DOHH2 (cell line): ENCODE results near the gene MID1.

Experiments used
- H3F3A ChIP-seq: fragments of 200-600 bp; sonication (generic), shearing (Covaris generic); 2 replicates; pipeline ENCODE4 v1.6.0; 2016; ENCODE audit warnings: antibody characterized with exemption, mild to moderate bottlenecking; ENCODE audit not compliant: control insufficient read depth, insufficient read depth
- H3K27ac ChIP-seq: fragments of 200-600 bp; sonication (generic); 2 replicates; pipeline ENCODE4 v1.5.1; 2014; ENCODE audit warnings: low read depth, mild to moderate bottlenecking, low read length, moderate library complexity
- H3K27me3 ChIP-seq: fragments of 200-600 bp; sonication (generic); 2 replicates; pipeline ENCODE4 v1.6.1; 2014; ENCODE audit warnings: mild to moderate bottlenecking, low read length, mixed read lengths; ENCODE audit not compliant: control insufficient read depth
- H3K36me3 ChIP-seq: fragments of 200-600 bp; sonication (generic); 2 replicates; pipeline ENCODE4 v1.6.1; 2014; ENCODE audit warnings: mild to moderate bottlenecking, low read length, moderate library complexity, mixed read lengths; ENCODE audit not compliant: control insufficient read depth
- H3K4me1 ChIP-seq: fragments of 200-600 bp; sonication (generic); 2 replicates; pipeline ENCODE4 v1.6.1; 2014; ENCODE audit warnings: mild to moderate bottlenecking, low read length, mixed read lengths; ENCODE audit not compliant: control insufficient read depth
- H3K4me2 ChIP-seq: fragments of 200-600 bp; sonication (generic); 2 replicates; pipeline ENCODE4 v1.6.0; 2014; ENCODE audit warnings: mild to moderate bottlenecking, low read length, moderate library complexity
- H3K4me3 ChIP-seq: fragments of 200-600 bp; sonication (generic); 2 replicates; pipeline ENCODE4 v1.5.1; 2014; ENCODE audit warnings: mild to moderate bottlenecking, low read length, mixed read lengths
- H3K79me2 ChIP-seq: fragments of 200-600 bp; sonication (generic); 2 replicates; pipeline ENCODE4 v1.6.1; 2014; ENCODE audit warnings: mild to moderate bottlenecking, low read length, mixed read lengths; ENCODE audit not compliant: control insufficient read depth
- H3K9me2 ChIP-seq: fragments of 200-600 bp; sonication (generic); replicated peaks from 2 replicates; pipeline ENCODE4 v1.6.1; 2014; ENCODE audit warnings: mild to moderate bottlenecking, low read length, mixed read lengths; ENCODE audit not compliant: control insufficient read depth
- H3K9me3 ChIP-seq: fragments of 200-600 bp; sonication (generic); 2 replicates; pipeline ENCODE4 v1.6.1; 2014; ENCODE audit warnings: antibody characterized with exemption, low read length, mixed read lengths; ENCODE audit not compliant: control insufficient read depth, insufficient read depth
- H4K20me1 ChIP-seq: fragments of 200-600 bp; sonication (generic); 2 replicates; pipeline ENCODE4 v1.6.0; 2014; ENCODE audit warnings: low read depth, mild to moderate bottlenecking, antibody characterized with exemption, low read length, moderate library complexity; ENCODE audit not compliant: control insufficient read depth, insufficient read depth
- CTCF ChIP-seq: fragments of 200-600 bp; sonication (generic); IDR thresholded peaks from one replicate; pipeline ENCODE4 v1.5.1; 2014; ENCODE audit warnings: antibody characterized with exemption, mild to moderate bottlenecking, low read depth, low read length; ENCODE audit not compliant: poor library complexity, severe bottlenecking
- EZH2phosphoT487 ChIP-seq: fragments of 200-600 bp; sonication (generic); IDR thresholded peaks from 2 replicates; pipeline ENCODE4 v1.6.1; 2017; ENCODE audit warnings: borderline replicate concordance, mild to moderate bottlenecking, antibody characterized with exemption, low read length, moderate library complexity, mixed read lengths

Gene MID1

DNA sequence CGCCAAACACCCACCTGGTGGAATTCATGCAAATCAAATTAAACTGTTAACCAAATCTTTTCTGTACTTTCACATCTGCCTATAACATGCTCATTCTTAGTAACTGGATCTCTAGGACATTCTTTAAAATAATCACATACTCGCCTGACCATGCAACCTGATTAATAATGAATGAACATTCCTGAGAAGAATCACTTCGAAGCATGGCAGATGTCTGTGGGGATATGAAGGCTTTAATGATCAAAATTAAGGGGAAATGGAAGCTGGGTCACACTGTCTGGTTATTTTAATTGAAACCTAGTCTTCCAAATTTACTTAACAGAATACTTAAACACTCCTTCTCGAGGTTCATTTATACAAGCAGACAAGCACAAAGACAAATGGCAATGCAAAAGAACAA, 44.2 kb downstream of the MID1 start:
- no peaks in the 10 kb centered on the region for H3K9me3 ChIP-seq
- TF ChIP-seq CTCF = no peak
- TF ChIP-seq EZH2phosphoT487 = no peak
- no peak overlapping the region for H3K4me3 ChIP-seq
- no peak overlapping the region for H3K27ac ChIP-seq
- H3F3A ChIP-seq = no peaks in the 10 kb centered on the region
- no peaks in the 10 kb centered on the region for H3K36me3 ChIP-seq
- H3K79me2 ChIP-seq = no peaks in the 10 kb centered on the region
- H3K4me1 ChIP-seq = no peaks in the 10 kb centered on the region
- no peaks in the 10 kb centered on the region for H4K20me1 ChIP-seq
- H3K27me3 ChIP-seq = no peaks in the 10 kb centered on the region
- no peak overlapping the region for H3K4me2 ChIP-seq
- H3K9me2 ChIP-seq = no peaks in the 10 kb centered on the region

DNA sequence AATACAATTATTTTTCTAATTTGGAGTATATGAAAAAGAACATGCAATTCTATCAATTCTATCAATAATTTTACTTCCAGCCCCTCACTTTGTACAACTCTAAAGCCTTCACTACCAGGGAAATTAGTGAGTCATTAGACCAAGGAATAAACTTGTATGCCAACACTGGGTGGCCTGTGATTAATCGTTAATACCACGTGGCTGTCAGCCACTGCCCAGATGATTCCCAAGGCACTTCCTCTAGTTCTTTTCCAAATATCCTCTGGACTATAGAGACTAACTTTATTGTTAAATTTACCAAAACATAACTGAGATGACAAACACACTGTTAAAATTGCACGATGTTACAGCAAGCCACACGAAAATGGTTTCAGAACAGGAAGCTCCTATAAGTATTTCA, 45.7 kb downstream of the MID1 start:
- Histone ChIP-seq H3F3A (no peaks in the 10 kb centered on the region), H3K4me1 (no peaks in the 10 kb centered on the region), H4K20me1 (no peaks in the 10 kb centered on the region), H3K79me2 (no peaks in the 10 kb centered on the region), H3K36me3 (no peaks in the 10 kb centered on the region), H3K4me2 (no peak overlapping the region), H3K27me3 (no peaks in the 10 kb centered on the region), H3K9me3 (no peaks in the 10 kb centered on the region), H3K9me2 (no peaks in the 10 kb centered on the region), H3K4me3 (no peak overlapping the region), H3K27ac (no peak overlapping the region)
- TF ChIP-seq EZH2phosphoT487 = no peak
- TF ChIP-seq CTCF = no peak

GRCh38 chrX:10571260-10571659, 49.1 kb downstream of the MID1 start:
- no peaks in the 10 kb centered on the region for H3K9me3 ChIP-seq
- no peaks in the 10 kb centered on the region for H3K9me2 ChIP-seq
- no peaks in the 10 kb centered on the region for H3F3A ChIP-seq
- no peak overlapping the region for H3K4me2 ChIP-seq
- H3K4me1 ChIP-seq = no peaks in the 10 kb centered on the region
- no peaks in the 10 kb centered on the region for H3K36me3 ChIP-seq
- no peak overlapping the region for H3K4me3 ChIP-seq
- H3K27me3 ChIP-seq = no peaks in the 10 kb centered on the region
- H3K27ac ChIP-seq = no peak overlapping the region
- no peaks in the 10 kb centered on the region for H4K20me1 ChIP-seq
- TF ChIP-seq CTCF (no peak), EZH2phosphoT487 (no peak)
- H3K79me2 ChIP-seq = no peaks in the 10 kb centered on the region

DNA sequence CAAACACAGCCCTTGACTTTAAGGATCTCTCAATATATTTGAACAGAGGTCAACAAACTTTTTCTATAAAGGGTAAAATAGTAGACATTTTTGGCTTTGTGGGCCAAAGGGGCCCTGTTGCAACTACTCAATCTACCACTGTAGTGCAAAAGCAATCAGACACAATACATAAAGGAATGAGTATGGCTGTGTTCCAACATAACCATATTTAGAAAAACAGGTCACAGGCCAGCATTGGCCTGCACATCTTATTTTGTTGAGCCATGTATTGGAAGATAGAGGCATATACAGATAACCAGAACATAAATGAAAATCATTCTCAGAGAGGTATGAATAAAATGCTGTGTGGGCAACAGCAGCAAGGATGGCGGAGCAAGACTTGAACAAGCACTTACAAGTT, 49.8 kb downstream of the MID1 start:
- Histone ChIP-seq H3K9me2 (no peaks in the 10 kb centered on the region), H3K9me3 (no peaks in the 10 kb centered on the region), H3K4me2 (no peak overlapping the region), H3K27ac (no peak overlapping the region), H3K36me3 (no peaks in the 10 kb centered on the region), H3K4me1 (no peaks in the 10 kb centered on the region), H3F3A (no peaks in the 10 kb centered on the region), H3K4me3 (no peak overlapping the region), H3K79me2 (no peaks in the 10 kb centered on the region), H4K20me1 (no peaks in the 10 kb centered on the region), H3K27me3 (no peaks in the 10 kb centered on the region)
- TF ChIP-seq CTCF (no peak), EZH2phosphoT487 (no peak)
